GM12873 (cell line): Measurements from ENCODE around the gene P3H3.

Source experiments
- TF ChIP-seq, protein P1 (sequence below): IDR thresholded peaks from 2 replicates; pipeline ENCODE4 v1.5.1; 2012; ENCODE audit warnings: low read depth, mild to moderate bottlenecking, moderate library complexity, low read length, control low read depth; ENCODE audit not compliant: insufficient read depth; ENCODE audit errors: missing control alignments

The P3H3 gene

DNA sequence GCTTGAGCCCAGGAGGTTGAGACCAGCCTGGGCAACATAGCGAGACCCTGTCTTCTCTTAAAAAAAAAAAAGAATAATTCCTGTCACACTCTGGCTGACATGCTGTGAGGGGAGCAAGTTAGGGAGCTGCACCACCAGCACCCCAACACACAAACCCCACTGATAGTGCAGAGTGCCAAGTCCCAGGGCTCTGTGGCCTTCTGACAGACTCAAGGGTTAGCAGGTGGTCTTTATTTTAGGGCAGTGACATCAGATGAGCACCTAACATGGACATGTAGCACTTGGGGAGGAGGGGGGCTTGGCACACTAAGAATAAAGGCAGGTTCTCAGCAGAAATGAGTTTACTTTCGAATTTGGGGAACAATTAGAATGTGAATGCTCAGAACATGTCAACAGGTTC, 30.6 kb downstream of the P3H3 start:
- TF ChIP-seq, protein P1, sequence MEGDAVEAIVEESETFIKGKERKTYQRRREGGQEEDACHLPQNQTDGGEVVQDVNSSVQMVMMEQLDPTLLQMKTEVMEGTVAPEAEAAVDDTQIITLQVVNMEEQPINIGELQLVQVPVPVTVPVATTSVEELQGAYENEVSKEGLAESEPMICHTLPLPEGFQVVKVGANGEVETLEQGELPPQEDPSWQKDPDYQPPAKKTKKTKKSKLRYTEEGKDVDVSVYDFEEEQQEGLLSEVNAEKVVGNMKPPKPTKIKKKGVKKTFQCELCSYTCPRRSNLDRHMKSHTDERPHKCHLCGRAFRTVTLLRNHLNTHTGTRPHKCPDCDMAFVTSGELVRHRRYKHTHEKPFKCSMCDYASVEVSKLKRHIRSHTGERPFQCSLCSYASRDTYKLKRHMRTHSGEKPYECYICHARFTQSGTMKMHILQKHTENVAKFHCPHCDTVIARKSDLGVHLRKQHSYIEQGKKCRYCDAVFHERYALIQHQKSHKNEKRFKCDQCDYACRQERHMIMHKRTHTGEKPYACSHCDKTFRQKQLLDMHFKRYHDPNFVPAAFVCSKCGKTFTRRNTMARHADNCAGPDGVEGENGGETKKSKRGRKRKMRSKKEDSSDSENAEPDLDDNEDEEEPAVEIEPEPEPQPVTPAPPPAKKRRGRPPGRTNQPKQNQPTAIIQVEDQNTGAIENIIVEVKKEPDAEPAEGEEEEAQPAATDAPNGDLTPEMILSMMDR: no peak

DNA sequence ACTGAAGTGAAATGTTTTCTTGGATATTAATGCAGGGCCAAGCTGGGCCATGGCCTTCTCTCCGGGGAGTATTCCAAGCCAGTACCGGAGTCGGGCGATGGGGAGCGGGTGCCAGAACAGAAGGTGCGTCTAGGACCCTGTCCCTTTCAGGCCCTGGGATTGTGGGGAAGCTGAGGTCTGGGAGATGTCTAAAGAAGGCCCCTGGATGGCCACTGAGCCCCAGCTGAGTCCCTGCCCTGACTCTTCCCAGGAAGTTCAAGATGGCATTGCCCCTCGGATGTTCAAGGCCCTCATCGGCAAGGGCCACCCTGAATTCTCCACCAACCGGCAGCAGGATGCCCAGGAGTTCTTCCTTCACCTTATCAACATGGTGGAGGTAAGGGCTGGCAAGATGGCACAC, 31.9 kb downstream of the P3H3 start:
- TF ChIP-seq, protein P1: no peak

DNA sequence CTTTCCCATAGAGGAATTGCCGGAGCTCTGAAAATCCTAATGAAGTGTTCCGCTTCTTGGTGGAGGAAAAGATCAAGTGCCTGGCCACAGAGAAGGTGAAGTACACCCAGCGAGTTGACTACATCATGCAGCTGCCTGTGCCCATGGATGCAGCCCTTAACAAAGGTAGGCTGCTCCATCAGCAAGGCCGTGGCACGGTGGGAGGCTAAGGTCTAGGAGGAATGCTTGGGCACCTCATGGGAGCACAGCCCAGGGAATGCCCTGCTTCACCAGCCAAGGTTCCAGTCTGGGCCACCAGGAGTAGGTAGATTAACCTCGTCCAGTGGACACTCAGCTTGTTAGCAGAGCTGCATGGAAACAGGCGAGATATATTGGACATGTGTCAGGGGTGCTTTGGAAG, 32.7 kb downstream of the P3H3 start:
- TF ChIP-seq, protein P1: no peak

DNA sequence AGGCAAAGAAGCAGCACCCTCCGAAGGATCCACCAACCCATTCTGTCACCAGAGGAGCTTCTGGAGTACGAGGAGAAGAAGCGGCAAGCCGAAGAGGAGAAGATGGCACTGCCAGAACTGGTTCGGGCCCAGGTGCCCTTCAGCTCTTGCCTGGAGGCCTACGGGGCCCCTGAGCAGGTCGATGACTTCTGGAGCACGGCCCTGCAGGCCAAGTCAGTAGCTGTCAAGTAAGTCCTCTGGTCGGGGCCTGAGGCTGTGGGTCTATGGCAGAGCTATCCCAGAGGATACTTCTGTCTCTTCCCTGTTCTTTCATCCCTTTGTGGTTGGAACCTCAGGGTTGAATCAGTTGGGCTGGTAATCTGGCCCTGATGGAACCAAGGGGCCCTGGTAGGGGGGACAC, 33.2 kb downstream of the P3H3 start:
- TF ChIP-seq, protein P1: no peak

DNA sequence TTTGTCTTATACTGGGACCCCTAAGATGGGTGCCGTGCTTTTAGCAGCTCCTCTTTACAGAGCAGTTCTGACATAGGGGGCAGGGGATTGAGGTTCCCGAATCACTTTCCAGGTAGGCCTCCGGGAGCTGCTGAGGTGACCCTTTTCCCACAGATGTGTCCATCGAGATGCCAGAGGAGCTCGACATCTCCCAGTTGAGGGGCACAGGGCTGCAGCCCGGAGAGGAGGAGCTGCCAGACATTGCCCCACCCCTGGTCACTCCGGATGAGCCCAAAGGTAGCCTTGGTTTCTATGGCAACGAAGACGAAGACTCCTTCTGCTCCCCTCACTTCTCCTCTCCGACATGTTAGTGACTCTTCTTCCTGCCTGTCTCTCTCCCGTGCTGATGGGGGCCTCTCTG, 34.8 kb downstream of the P3H3 start:
- TF ChIP-seq, protein P1: no peak

DNA sequence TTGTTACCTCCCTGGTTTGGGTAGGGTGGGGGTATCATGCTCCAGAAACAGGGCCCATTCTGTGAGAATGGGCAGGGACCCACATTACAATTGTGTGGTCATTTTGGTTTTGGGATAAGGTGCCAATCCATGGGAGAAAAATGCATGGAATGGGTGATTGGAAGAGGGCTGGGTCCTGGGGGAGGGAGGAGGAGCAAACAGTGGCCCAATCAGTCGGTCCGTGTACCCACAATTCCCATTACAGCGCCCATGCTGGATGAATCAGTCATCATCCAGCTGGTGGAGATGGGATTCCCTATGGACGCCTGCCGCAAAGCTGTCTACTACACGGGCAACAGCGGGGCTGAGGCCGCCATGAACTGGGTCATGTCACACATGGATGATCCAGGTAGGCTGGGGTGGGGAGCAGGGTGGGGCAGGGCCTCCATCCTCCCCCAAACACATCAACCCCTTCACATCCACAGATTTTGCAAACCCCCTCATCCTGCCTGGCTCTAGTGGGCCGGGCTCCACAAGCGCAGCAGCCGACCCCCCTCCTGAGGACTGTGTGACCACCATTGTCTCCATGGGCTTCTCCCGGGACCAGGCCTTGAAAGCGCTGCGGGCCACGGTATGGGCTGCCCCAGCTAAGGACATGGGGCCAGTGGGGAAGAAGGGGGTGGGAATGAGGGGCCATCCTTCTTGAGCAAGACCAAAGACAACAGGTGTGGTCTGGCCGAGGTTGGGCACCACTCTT, 35.5 kb downstream of the P3H3 start:
- TF ChIP-seq, protein P1: no peak

DNA sequence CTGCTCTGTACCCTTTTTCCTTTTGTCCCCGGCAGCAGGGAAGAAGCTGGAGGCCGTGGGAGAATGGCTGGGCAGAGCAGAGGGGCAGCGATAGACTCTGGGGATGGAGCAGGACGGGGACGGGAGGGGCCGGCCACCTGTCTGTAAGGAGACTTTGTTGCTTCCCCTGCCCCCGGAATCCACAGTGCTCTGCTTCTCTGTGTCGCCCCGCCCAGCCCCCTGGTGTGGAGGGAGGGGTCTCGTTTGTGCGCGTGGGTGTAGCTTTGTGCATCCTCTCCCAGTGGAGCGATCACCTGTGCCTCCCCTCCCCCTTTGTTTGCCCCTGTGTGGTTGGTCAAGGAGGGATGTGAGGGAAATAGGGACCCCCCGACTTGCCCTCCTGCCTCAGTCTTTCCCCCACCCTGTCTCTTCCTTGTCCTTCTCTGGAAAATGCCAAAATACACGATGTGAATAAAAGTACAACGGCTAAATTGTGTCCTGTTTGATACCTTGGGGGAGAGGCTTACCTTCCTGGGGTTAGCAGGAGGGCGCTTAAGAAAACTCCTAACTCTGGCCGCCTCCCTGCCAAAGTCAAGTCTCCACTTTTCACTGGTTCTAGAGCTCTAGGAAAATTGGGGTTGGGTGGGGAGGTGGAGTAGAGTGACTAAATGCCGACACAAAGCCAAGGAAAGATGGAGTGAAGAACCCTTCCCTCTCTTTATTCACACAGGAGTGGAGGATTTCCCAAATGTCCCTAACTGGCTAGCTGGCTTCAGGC, 38.1 kb downstream of the P3H3 start:
- TF ChIP-seq, protein P1: no peak
